Inferior parietal cortex (tissue), 1 donor: ENCODE measurements around the gene UNC93A.
"Not testable (repeated sequence)": the region's sequence is repeated elsewhere in the genome, so short reads cannot be mapped to it uniquely, and the experiment has no call there.

Experiments
- DNase-seq: peaks from one replicate; pipeline ENCODE4 v3.0.0-alpha.2; 2016; ENCODE audit errors: extremely low spot score

Gene UNC93A

GRCh38 chr6:167290786-167291622 lies at the start of gene UNC93A:
UNC93A (plus strand) TSS chr6:167291315; CDS start chr6:167291490, 175 bp downstream.
- DNase-seq: no peak

GRCh38 chr6:167241321-167242134 lies 49.6 kb upstream of the UNC93A start:
- DNase-seq: not testable (repeated sequence)

- not testable (repeated sequence) for DNase-seq
These were observed 49.0 kb upstream of the UNC93A start for GRCh38 chr6:167242135-167242506.

GRCh38 chr6:167242511-167243051 lies 48.5 kb upstream of the UNC93A start:
- DNase-seq: not testable (repeated sequence)

GRCh38 chr6:167244064-167244960 lies 46.8 kb upstream of the UNC93A start:
- peak; percentile 58 for DNase-seq

- no peak for DNase-seq
These were observed 46.1 kb upstream of the UNC93A start for GRCh38 chr6:167244991-167245390.

GRCh38 chr6:167245591-167245990 lies 45.5 kb upstream of the UNC93A start:
- DNase-seq: no peak

GRCh38 chr6:167247814-167248595 lies 43.1 kb upstream of the UNC93A start:
- no peak for DNase-seq

GRCh38 chr6:167248878-167249455 lies 42.1 kb upstream of the UNC93A start:
- not testable (repeated sequence) for DNase-seq

GRCh38 chr6:167252271-167252670 lies 38.8 kb upstream of the UNC93A start:
- DNase-seq: no peak

GRCh38 chr6:167255918-167256553 lies 35.1 kb upstream of the UNC93A start:
- no peak for DNase-seq

GRCh38 chr6:167258646-167259045 lies 32.5 kb upstream of the UNC93A start:
- DNase-seq: no peak

GRCh38 chr6:167266057-167266829 lies 24.9 kb upstream of the UNC93A start:
- DNase-seq: not testable (repeated sequence)

- DNase-seq: no peak
These were observed 24.1 kb upstream of the UNC93A start for GRCh38 chr6:167266830-167267555.

GRCh38 chr6:167267556-167267898 lies 23.6 kb upstream of the UNC93A start:
- not testable (repeated sequence) for DNase-seq

GRCh38 chr6:167267921-167268401 lies 23.2 kb upstream of the UNC93A start:
- DNase-seq: no peak

GRCh38 chr6:167268683-167269280 lies 22.3 kb upstream of the UNC93A start:
- DNase-seq: no peak
